Endothelial cell of umbilical vein (primary cell): ENCODE measurements around the gene CIDEA. TPM values are rescaled to one million over a fixed set of nuclear protein-coding genes. Genes with fewer than 3 reads are reported as not detected.
"Not testable (repeated sequence)": the region's sequence is repeated elsewhere in the genome, so short reads cannot be mapped to it uniquely, and the experiment has no call there.

Experiments
- BruUV-seq: library from RNA; stranded (reverse); fragments of 400-500 nt; replicated peaks from 2 replicates; lab custom pipeline; 2021; lab: Mats Ljungman, UMichigan
- CTCF ChIA-PET: fragments of 300-600, 350-600 bp; sonication (Branson Sonifier 250); formaldehyde crosslinking; loops from one replicate; lab custom pipeline; 2021; ENCODE audit warnings: antibody characterized with exemption, inconsistent platforms; lab: Charles Lee
- POLR2A ChIA-PET: fragments of 300-600, 350-600 bp; sonication (Branson Sonifier 250); formaldehyde crosslinking; loops from one replicate; lab custom pipeline; 2021; ENCODE audit warnings: antibody characterized with exemption, inconsistent platforms; lab: Charles Lee
- DNase-seq: peaks from one replicate; pipeline ENCODE4 v3.0.0-alpha.2; 2011; ENCODE audit warnings: low read depth, low spot score
- FAIRE-seq: peaks from 2 replicates; lab custom pipeline; 2011; peaks lifted over from hg19 to GRCh38; lab: Jason Lieb, UNC
- H2AFZ ChIP-seq: 2 replicates; pipeline ENCODE4 v1.6.0; 2012; ENCODE audit warnings: low read depth, low read length, control low read depth, inconsistent platforms
- H3K27ac ChIP-seq: 2 replicates; pipeline ENCODE4 v1.5.1; 2011; ENCODE audit warnings: low read depth, mild to moderate bottlenecking, control low read depth, low read length, moderate library complexity; ENCODE audit not compliant: insufficient read depth
- H3K27me3 ChIP-seq, 2 experiments: 2 replicates each; pipeline versions ENCODE4 v1.6.0 to v1.6.1; 2011; ENCODE audit warnings: low read length in 2 of 2, mixed read lengths in 1 of 2; ENCODE audit not compliant: control insufficient read depth in 2 of 2, insufficient read depth in 2 of 2
- H3K36me3 ChIP-seq, 2 experiments: 2 replicates in 1 of 2; 3 replicates in 1 of 2; pipeline ENCODE4 v1.5.1; 2011; ENCODE audit warnings: low read length in 2 of 2, mild to moderate bottlenecking in 1 of 2, moderate library complexity in 1 of 2; ENCODE audit not compliant: control insufficient read depth in 2 of 2, insufficient read depth in 2 of 2; ENCODE audit errors: extremely low read depth in 1 of 2
- H3K4me1 ChIP-seq: 3 replicates; pipeline ENCODE4 v1.5.1; 2011; ENCODE audit warnings: mild to moderate bottlenecking, low read length; ENCODE audit not compliant: control insufficient read depth, insufficient read depth; ENCODE audit errors: extremely low read depth
- H3K4me2 ChIP-seq: 2 replicates; pipeline ENCODE4 v1.6.1; 2011; ENCODE audit warnings: low read length, control low read depth, mixed read lengths; ENCODE audit not compliant: insufficient read depth
- H3K4me3 ChIP-seq, 3 experiments: fragments of 200-600 bp in 1 of 3; sonication (generic), shearing (Covaris generic) in 1 of 3; replicated peaks in 1 of 3; 2 replicates each; pipeline ENCODE4 v1.5.1; 2011 to 2016; ENCODE audit warnings: control low read depth in 3 of 3, low read length in 3 of 3, mild to moderate bottlenecking in 2 of 3, inconsistent platforms in 1 of 3, low read depth in 1 of 3, moderate library complexity in 1 of 3; ENCODE audit not compliant: insufficient read depth in 1 of 3
- H3K79me2 ChIP-seq: 2 replicates; pipeline ENCODE4 v1.6.0; 2012; ENCODE audit warnings: low read length, inconsistent platforms; ENCODE audit not compliant: control insufficient read depth, insufficient read depth
- H3K9ac ChIP-seq: replicated peaks from 2 replicates; pipeline ENCODE3; 2011; ENCODE audit warnings: low read length, control low read depth; ENCODE audit not compliant: insufficient read depth; ENCODE audit errors: extremely low read depth
- H3K9me1 ChIP-seq: replicated peaks from 3 replicates; pipeline ENCODE4 v1.6.0; 2011; ENCODE audit warnings: mild to moderate bottlenecking, low read length; ENCODE audit not compliant: control insufficient read depth, insufficient read depth; ENCODE audit errors: extremely low read depth
- H3K9me3 ChIP-seq: replicated peaks from 2 replicates; pipeline ENCODE4 v1.5.1; 2012; ENCODE audit warnings: low read length, inconsistent platforms; ENCODE audit not compliant: control insufficient read depth, insufficient read depth
- H4K20me1 ChIP-seq: replicated peaks from 2 replicates; pipeline ENCODE3; 2011; ENCODE audit warnings: mild to moderate bottlenecking, low read length; ENCODE audit not compliant: control insufficient read depth, insufficient read depth; ENCODE audit errors: extremely low read depth
- dilution Hi-C: fragments of 300-500 bp; cut with MboI; formaldehyde crosslinking; loops from one replicate; pipeline ENCODE4 v1.15.0; 2019; ENCODE audit warnings: low sequenced_read_pairs; ENCODE audit not compliant: extremely low pct_ligation_motif_present
- intact Hi-C: fragments of 100-400 bp; cut with micrococcal nuclease; formaldehyde crosslinking; loops from one replicate; pipeline ENCODE4 v1.10.0; 2022
- polyA plus RNA-seq, 4 experiments: library from polyadenylated mRNA; depleted of rRNA in 3 of 4; stranded (reverse) in 3 of 4; unstranded in 1 of 4; fragments of >200 nt; gene quantifications; 2 replicates each; pipeline versions ENCODE4 v1.2.1 to v1.2.3, GENCODE V29; 2011 to 2012; ENCODE audit warnings: missing spikeins in 1 of 4
- total RNA-seq: library from RNA; stranded (reverse); gene quantifications from 2 replicates; pipeline ENCODE4 v1.2.3, GENCODE V29; 2021

The CIDEA gene
- total and polyA plus RNA-seq, 2 donors (not counting 3 experiments of a cell fraction or from before 2014, with no cell fraction given): 0.42 TPM; not detected in 1

- H3K79me2 ChIP-seq, H3K9me1 ChIP-seq, DNase-seq, H3K4me3 ChIP-seq, H3K27me3 ChIP-seq, H2AFZ ChIP-seq, CTCF ChIA-PET, dilution Hi-C loops, BruUV-seq, H3K9me3 ChIP-seq, FAIRE-seq, H3K27ac ChIP-seq, H3K4me1 ChIP-seq, POLR2A ChIA-PET, H3K9ac ChIP-seq, H4K20me1 ChIP-seq, H3K4me2 ChIP-seq, H3K36me3 ChIP-seq, intact Hi-C loops: not testable (repeated sequence)
Measured at GRCh38 chr18:12214296-12215005, 39.7 kb upstream of the CIDEA start.

DNA sequence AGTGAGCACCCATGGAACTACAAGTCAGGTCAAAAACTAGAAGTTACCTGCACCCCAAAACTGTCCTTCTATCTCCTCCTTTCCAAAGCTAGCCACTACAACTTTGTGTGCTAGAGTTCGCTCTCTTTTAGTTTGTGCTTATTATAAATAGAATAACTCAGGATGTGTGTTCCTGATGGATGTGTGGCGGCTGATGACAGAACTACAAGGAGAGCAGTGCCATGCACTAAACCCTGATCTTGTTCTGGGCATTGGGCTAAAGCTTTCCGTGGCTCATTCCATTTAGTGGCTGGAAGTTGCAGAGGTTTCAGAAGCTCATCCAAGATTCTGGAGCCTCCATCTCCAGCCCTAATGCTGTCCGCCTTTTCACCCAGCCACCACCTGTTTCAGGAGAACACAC is 37.7 kb upstream of the CIDEA start:
- H3K9me3 ChIP-seq, H3K9ac ChIP-seq, H3K27ac ChIP-seq, H3K79me2 ChIP-seq, BruUV-seq, H3K9me1 ChIP-seq, FAIRE-seq, CTCF ChIA-PET, H3K4me3 ChIP-seq, POLR2A ChIA-PET, H3K4me1 ChIP-seq, dilution Hi-C loops, intact Hi-C loops, H2AFZ ChIP-seq, H3K4me2 ChIP-seq, H3K36me3 ChIP-seq, H4K20me1 ChIP-seq, H3K27me3 ChIP-seq, DNase-seq: not testable (repeated sequence)
